ENCODE results near the gene ACYP2.

The ACYP2 gene

GRCh38 chr2:54310311-54310710 lies 194.9 kb downstream of the ACYP2 start:
- peak; percentile 35; the same call in 2 of the 3 replicates for ATAC-seq
- TF ChIP-seq ARNTL (CRISPR knock-in tag; IDR thresholded peaks at IDR 0.05; ENCODE audit: borderline replicate concordance, low read depth) (no peak), CSDC2 (CRISPR knock-in tag; IDR thresholded peaks at IDR 0.05) (no peak), CSRNP3 (CRISPR knock-in tag; IDR thresholded peaks at IDR 0.05) (no peak), OSR1 (CRISPR knock-in tag; IDR thresholded peaks at IDR 0.05) (no peak), ESRRG (CRISPR knock-in tag; IDR thresholded peaks at IDR 0.05) (no peak), ZFP3 (CRISPR knock-in tag; IDR thresholded peaks at IDR 0.05) (no peak), TCF4 (CRISPR knock-in tag; IDR thresholded peaks at IDR 0.05; ENCODE audit: borderline replicate concordance) (no peak), ZFP30 (CRISPR knock-in tag; IDR thresholded peaks at IDR 0.05) (no peak), RARB (CRISPR knock-in tag; IDR thresholded peaks at IDR 0.05) (no peak), PATZ1 (CRISPR knock-in tag; IDR thresholded peaks at IDR 0.05; ENCODE audit: borderline replicate concordance) (no peak), ZC3H10 (CRISPR knock-in tag; IDR thresholded peaks at IDR 0.05) (no peak), GLIS3 (CRISPR knock-in tag; IDR thresholded peaks at IDR 0.05) (no peak), ISL1 (CRISPR knock-in tag; IDR thresholded peaks at IDR 0.05) (no peak)

GRCh38 chr2:54310961-54311360 lies 195.5 kb downstream of the ACYP2 start:
- TF ChIP-seq ESRRG (CRISPR knock-in tag; IDR thresholded peaks at IDR 0.05): no peak
- no peak for TF ChIP-seq PATZ1 (CRISPR knock-in tag; IDR thresholded peaks at IDR 0.05; ENCODE audit: borderline replicate concordance)
- TF ChIP-seq ZNF565 (CRISPR knock-in tag; conservative IDR thresholded peaks at IDR 0.05; ENCODE audit: low read depth): no peak
- TF ChIP-seq ZC3H10 (CRISPR knock-in tag; IDR thresholded peaks at IDR 0.05): no peak
- no peak for TF ChIP-seq PPARA (CRISPR knock-in tag; IDR thresholded peaks at IDR 0.05; ENCODE audit: borderline replicate concordance)
- no peak for TF ChIP-seq TCF4 (CRISPR knock-in tag; IDR thresholded peaks at IDR 0.05; ENCODE audit: borderline replicate concordance)
- no peak for TF ChIP-seq SNAI2 (CRISPR knock-in tag; IDR thresholded peaks at IDR 0.05)
- no peak for TF ChIP-seq GLIS3 (CRISPR knock-in tag; IDR thresholded peaks at IDR 0.05)
- TF ChIP-seq POU6F1 (CRISPR knock-in tag; IDR thresholded peaks at IDR 0.05; ENCODE audit: borderline replicate concordance, low read depth): no peak
- no peak for TF ChIP-seq ARNTL (CRISPR knock-in tag; IDR thresholded peaks at IDR 0.05; ENCODE audit: borderline replicate concordance, low read depth)
- no peak for TF ChIP-seq ZFP3 (CRISPR knock-in tag; IDR thresholded peaks at IDR 0.05)
- TF ChIP-seq ISL1 (CRISPR knock-in tag; IDR thresholded peaks at IDR 0.05): no peak
- no peak for TF ChIP-seq RARB (CRISPR knock-in tag; IDR thresholded peaks at IDR 0.05)
- ATAC-seq: no peak

- no peak for ATAC-seq
- TF ChIP-seq ESRRG (CRISPR knock-in tag; IDR thresholded peaks at IDR 0.05) (no peak), CREB5 (CRISPR knock-in tag; IDR thresholded peaks at IDR 0.05; ENCODE audit: low read depth) (no peak), GLIS3 (CRISPR knock-in tag; IDR thresholded peaks at IDR 0.05) (no peak), TOX (CRISPR knock-in tag; IDR thresholded peaks at IDR 0.05; ENCODE audit: borderline replicate concordance) (no peak), TCF4 (CRISPR knock-in tag; IDR thresholded peaks at IDR 0.05; ENCODE audit: borderline replicate concordance) (no peak), CSRNP3 (CRISPR knock-in tag; IDR thresholded peaks at IDR 0.05) (no peak), OSR1 (CRISPR knock-in tag; IDR thresholded peaks at IDR 0.05) (no peak), TSHZ2 (CRISPR knock-in tag; IDR thresholded peaks at IDR 0.05) (no peak), ZC3H10 (CRISPR knock-in tag; IDR thresholded peaks at IDR 0.05) (no peak), POU6F1 (CRISPR knock-in tag; IDR thresholded peaks at IDR 0.05; ENCODE audit: borderline replicate concordance, low read depth) (no peak)
These were observed 197.7 kb downstream of the ACYP2 start for GRCh38 chr2:54313147-54313546.
